ENCODE data around the gene ZNF248. TPM values are rescaled to one million over a fixed set of nuclear protein-coding genes. Genes with fewer than 3 reads are reported as not detected.

The ZNF248 gene
- total and polyA plus RNA-seq, 11 donors, result 5.0 to 14.7 (median 9.1) TPM

GRCh38 chr10:37780536-37780935 is 76.9 kb downstream of the ZNF248 start:
- TF ChIP-seq CTCF (IDR thresholded peaks at IDR 0.05), result no peak
- no peak for TF ChIP-seq POLR2A (IDR thresholded peaks at IDR 0.05)
- intact Hi-C loops (cut with DNase I), result no loop called here
- ATAC-seq, result no peak
- H3K27me3 ChIP-seq, result no peaks in the 10 kb centered on the region
- no peaks in the 10 kb centered on the region for H3K4me1 ChIP-seq
- 62 to 65% (median 64%) methylated on average over 25 to 32 of the region's 32 CpGs for WGBS, 4 donors
- H3K4me3 ChIP-seq, result no peak overlapping the region
- no peak for DNase-seq
- H3K27ac ChIP-seq, result no peak overlapping the region
- peaks cover 0 to 38% (median 8%) of the 10 kb centered on the region in 12 donors for H3K9me3 ChIP-seq
- no peaks in the 10 kb centered on the region for H3K36me3 ChIP-seq

GRCh38 chr10:37777056-37777455 is 80.4 kb downstream of the ZNF248 start:
- TF ChIP-seq CTCF (IDR thresholded peaks at IDR 0.05) (no peak), POLR2A (IDR thresholded peaks at IDR 0.05) (no peak)
- H3K4me1 ChIP-seq, result no peaks in the 10 kb centered on the region
- intact Hi-C loops (cut with DNase I), result no loop called here
- DNase-seq, result no peak
- no peaks in the 10 kb centered on the region for H3K27me3 ChIP-seq
- WGBS, 4 donors, result 83 to 90% (median 86%) methylated on average over 6 of the region's 6 CpGs
- ATAC-seq, result no peak
- no peak overlapping the region for H3K4me3 ChIP-seq
- H3K9me3 ChIP-seq, result peaks cover 0 to 25% (median 7%) of the 10 kb centered on the region in 12 donors
- H3K27ac ChIP-seq, result no peak overlapping the region
- no peaks in the 10 kb centered on the region for H3K36me3 ChIP-seq

- WGBS, 4 donors, result 89 to 97% (median 95%) methylated on average over 1 of the region's 1 CpG
- ATAC-seq (no peak), DNase-seq (no peak)
- Histone ChIP-seq H3K27ac (no peak overlapping the region), H3K9me3 (peaks cover 0 to 13% (median 5%) of the 10 kb centered on the region in 12 donors), H3K27me3 (no peaks in the 10 kb centered on the region), H3K36me3 (no peaks in the 10 kb centered on the region), H3K4me3 (no peak overlapping the region), H3K4me1 (no peaks in the 10 kb centered on the region)
- TF ChIP-seq POLR2A (IDR thresholded peaks at IDR 0.05), result no peak
- no peak for TF ChIP-seq CTCF (IDR thresholded peaks at IDR 0.05)
- intact Hi-C loops (cut with DNase I), result no loop called here
Measured at GRCh38 chr10:37775612-37776011, 81.8 kb downstream of the ZNF248 start.

- no peak overlapping the region for H3K4me3 ChIP-seq
- 64 to 74% (median 68%) methylated on average over 5 of the region's 5 CpGs for WGBS, 4 donors
- ATAC-seq, result no peak
- TF ChIP-seq CTCF (IDR thresholded peaks at IDR 0.05) (no peak), POLR2A (IDR thresholded peaks at IDR 0.05) (no peak)
- H3K27me3 ChIP-seq, result no peaks in the 10 kb centered on the region
- DNase-seq, result no peak
- peaks cover 0 to 10% (median 0%) of the 10 kb centered on the region in 12 donors for H3K9me3 ChIP-seq
- no peak overlapping the region for H3K27ac ChIP-seq
- H3K4me1 ChIP-seq, result no peaks in the 10 kb centered on the region
- intact Hi-C loops (cut with DNase I), result no loop called here
- H3K36me3 ChIP-seq, result no peaks in the 10 kb centered on the region
Measured at GRCh38 chr10:37774351-37774750, 83.1 kb downstream of the ZNF248 start.
